Middle frontal gyrus (tissue), 1 donor: Measurements from ENCODE around the gene SRRT.

Source experiments
- DNase-seq: peaks from one replicate; pipeline ENCODE4 v3.0.0-alpha.2; 2015; ENCODE audit warnings: low spot score; ENCODE audit errors: extremely low spot score

SRRT gene

GRCh38 chr7:100881136-100881535 is 6.2 kb downstream of the SRRT start:
- no peak for DNase-seq

- no peak for DNase-seq
Measured at GRCh38 chr7:100882201-100882600, 7.3 kb downstream of the SRRT start.

- DNase-seq, result no peak
Measured at GRCh38 chr7:100882785-100883526, 8.1 kb downstream of the SRRT start.

GRCh38 chr7:100884736-100885439 is 10.0 kb downstream of the SRRT start:
- DNase-seq, result no peak

GRCh38 chr7:100885440-100886141 is 10.7 kb downstream of the SRRT start:
- no peak for DNase-seq

- DNase-seq, result no peak
Measured at GRCh38 chr7:100886142-100886935, 11.4 kb downstream of the SRRT start.

- DNase-seq, result no peak
Measured at GRCh38 chr7:100886936-100887515, 12.1 kb downstream of the SRRT start.

- no peak for DNase-seq
Measured at GRCh38 chr7:100887516-100888290, 12.8 kb downstream of the SRRT start.

- no peak for DNase-seq
Measured at GRCh38 chr7:100888291-100888987, 13.5 kb downstream of the SRRT start.

GRCh38 chr7:100888988-100889750 is 14.3 kb downstream of the SRRT start, which contains the start of gene UFSP1:
UFSP1 (minus strand) TSS chr7:100889715; CDS start chr7:100889271, 444 bp downstream.
- no peak for DNase-seq

GRCh38 chr7:100890653-100891567 is 16.0 kb downstream of the SRRT start:
- no peak for DNase-seq

GRCh38 chr7:100891568-100892247 is 16.8 kb downstream of the SRRT start:
- no peak for DNase-seq

GRCh38 chr7:100892364-100893317 is 17.7 kb downstream of the SRRT start:
- DNase-seq, result no peak

- DNase-seq, result no peak
Measured at GRCh38 chr7:100893318-100893895, 18.5 kb downstream of the SRRT start.

- no peak for DNase-seq
Measured at GRCh38 chr7:100893910-100894721, 19.2 kb downstream of the SRRT start.
